Renal cortical epithelial cell (primary cell): Measurements from ENCODE around the gene NEK7. TPM values are rescaled to one million over a fixed set of nuclear protein-coding genes. Genes with fewer than 3 reads are reported as not detected.
A peak's percentile ranks its signal among the peaks of the same experiment; 100 is the strongest.
"Not testable (repeated sequence)": the region's sequence is repeated elsewhere in the genome, so short reads cannot be mapped to it uniquely, and the experiment has no call there.

ENCODE experiments used
- DNase-seq: peaks from one replicate; pipeline ENCODE4 v3.0.0-alpha.2; 2011; ENCODE audit warnings: low read depth
- total RNA-seq: library from RNA; depleted of rRNA; stranded (reverse); fragments of >200 nt; gene quantifications from 2 replicates; pipeline ENCODE4 v1.2.3, GENCODE V29; 2014

The NEK7 gene
- total RNA-seq, 1 donor from 2014 or later = 59.1 TPM

GRCh38 chr1:198290089-198290683 lies 133.4 kb downstream of the NEK7 start:
- DNase-seq = no peak

DNA sequence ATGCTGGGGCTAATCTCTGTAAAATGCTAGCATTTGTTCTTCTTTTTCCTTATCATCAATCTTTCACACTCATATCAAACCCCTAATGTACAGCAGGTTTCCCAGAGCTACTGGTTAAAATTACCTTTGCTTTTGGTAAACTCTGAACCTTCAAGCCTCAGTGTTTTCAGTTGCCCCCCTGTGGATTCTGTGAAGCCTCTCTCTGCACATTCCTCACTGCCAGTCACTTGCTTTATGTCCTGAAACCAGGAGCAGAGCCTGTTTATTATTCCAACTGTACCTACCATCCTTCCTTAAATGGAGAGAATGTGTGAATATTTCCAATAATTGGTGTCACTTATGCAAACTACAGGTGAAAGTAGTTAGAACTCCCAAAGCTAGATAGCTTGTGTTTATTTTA lies 134.2 kb downstream of the NEK7 start:
- peak; percentile 23 for DNase-seq

- no peak for DNase-seq
Observed at GRCh38 chr1:198291924-198292323, 135.1 kb downstream of the NEK7 start.

GRCh38 chr1:198295225-198295624 lies 138.4 kb downstream of the NEK7 start:
- DNase-seq = no peak

GRCh38 chr1:198295971-198296370 lies 139.2 kb downstream of the NEK7 start:
- no peak for DNase-seq

GRCh38 chr1:198297281-198297680 lies 140.5 kb downstream of the NEK7 start:
- no peak for DNase-seq

DNA sequence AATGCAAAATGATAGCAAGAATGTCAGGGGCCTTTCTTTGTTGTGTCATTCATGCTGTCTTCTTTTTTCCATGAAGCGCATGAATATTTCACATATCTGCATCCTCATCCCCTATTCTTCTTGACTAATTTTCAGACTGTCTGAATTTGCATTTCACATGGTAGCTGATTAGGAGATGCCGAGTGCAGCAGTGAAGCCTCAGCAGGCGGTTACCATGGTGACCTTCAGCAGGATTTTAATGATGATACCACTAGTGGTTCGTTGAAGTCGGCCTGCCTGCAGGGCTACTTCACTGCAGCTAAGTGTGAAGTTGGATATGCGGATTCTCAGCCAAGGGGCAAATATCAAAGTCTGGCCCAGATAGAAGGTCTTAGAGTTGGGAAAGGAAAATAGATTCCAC lies 141.8 kb downstream of the NEK7 start:
- DNase-seq = no peak

DNA sequence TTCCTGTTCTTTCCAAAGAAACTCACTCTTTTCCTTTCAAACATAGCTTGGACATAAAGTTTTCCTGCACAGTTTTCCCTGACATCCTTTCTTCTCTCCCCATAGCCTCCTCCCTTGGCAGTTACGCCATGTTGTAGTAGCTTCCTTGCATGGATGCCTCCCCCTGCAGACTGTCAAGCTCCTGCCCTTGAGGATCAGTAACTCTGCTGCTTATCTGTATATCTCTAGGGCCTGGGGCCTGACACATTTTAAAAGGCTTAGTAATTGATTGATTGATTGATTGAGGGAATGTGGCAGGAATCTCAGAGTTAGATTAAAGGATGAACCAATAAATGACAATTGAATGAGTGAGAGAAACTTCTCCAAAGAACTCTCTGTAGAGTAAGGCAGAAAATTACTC lies 143.7 kb downstream of the NEK7 start:
- DNase-seq = no peak

DNA sequence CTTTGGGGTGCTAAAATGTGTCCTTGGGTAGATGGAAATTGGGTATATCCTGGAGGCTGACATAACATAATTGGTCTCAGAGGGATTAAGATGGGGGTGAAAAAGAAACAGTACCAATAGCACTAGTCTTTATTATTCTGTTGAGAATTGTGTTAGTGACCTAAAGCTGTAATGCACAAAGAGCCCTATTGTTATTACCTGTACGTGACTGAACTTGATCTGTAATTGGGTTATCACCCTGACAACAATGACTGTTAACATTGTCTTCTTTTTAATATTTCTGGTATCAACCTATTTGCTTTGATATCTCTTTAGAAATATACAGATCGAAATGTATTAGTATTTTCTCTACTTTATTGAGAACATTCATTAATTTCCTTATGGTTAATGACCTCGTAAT lies 147.6 kb downstream of the NEK7 start:
- no peak for DNase-seq

DNA sequence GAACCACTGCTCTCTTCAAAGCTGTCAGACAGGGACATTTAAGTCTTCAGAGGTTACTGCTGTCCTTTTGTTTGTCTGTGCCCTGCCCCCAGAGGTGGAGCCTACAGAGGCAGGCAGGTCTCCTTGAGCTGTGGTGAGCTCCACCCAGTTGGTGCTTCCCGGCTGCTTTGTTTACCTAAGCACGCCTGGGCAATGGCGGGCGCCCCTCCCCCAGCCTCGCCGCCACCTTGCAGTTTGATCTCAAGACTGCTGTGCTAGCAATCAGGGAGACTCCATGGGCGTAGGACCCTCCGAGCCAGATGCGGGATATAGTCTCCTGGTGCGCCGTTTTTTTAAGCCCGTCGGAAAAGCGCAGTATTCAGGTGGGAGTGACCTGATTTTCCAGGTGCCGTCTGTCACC lies 158.0 kb downstream of the NEK7 start:
- DNase-seq = not testable (repeated sequence)

- DNase-seq = not testable (repeated sequence)
Observed at GRCh38 chr1:198315331-198315730, 158.5 kb downstream of the NEK7 start.

GRCh38 chr1:198316546-198317100 lies 159.8 kb downstream of the NEK7 start:
- no peak for DNase-seq

GRCh38 chr1:198318085-198318484 lies 161.3 kb downstream of the NEK7 start:
- no peak for DNase-seq

- DNase-seq = no peak
Observed at GRCh38 chr1:198320759-198321158, 164.0 kb downstream of the NEK7 start.

DNA sequence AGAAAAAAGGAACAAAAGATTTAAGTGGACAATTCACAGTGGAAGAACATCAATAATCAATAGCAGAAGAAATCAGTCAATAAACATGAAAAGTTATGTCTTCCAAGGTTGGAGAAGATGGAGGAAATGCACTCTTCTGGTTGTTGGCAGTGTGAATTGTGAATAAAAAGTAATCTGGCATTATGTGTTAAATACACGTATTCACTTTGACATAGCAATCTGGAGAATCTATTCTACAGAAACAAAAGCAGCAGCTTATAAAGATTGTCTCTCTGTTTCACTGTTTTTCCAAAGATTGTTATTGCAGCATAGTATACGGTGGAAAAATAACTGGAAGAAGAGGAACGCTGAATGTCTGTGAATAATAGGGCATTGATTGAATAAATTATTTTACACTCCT lies 169.4 kb downstream of the NEK7 start:
- no peak for DNase-seq

DNA sequence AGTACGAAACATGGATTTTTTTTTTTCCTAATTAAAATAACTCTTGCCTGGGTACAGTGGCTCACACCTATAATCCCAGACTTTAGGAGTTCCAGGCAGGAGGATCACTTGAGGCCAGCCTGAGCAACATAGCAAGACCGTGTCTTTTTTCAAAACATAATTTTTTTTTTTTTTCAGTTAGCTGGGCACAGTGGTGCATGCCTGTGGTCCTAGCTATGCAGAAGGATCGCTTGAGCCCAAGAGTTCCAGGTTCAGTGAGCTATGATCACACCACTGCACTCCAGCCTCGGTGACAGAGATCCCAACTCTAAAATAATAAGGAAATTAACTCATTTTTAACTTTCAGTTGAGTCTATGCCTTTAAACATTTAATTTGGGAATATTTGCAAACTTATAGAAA lies 170.1 kb downstream of the NEK7 start:
- no peak for DNase-seq

GRCh38 chr1:198328458-198329032 lies 171.7 kb downstream of the NEK7 start:
- DNase-seq = no peak

DNA sequence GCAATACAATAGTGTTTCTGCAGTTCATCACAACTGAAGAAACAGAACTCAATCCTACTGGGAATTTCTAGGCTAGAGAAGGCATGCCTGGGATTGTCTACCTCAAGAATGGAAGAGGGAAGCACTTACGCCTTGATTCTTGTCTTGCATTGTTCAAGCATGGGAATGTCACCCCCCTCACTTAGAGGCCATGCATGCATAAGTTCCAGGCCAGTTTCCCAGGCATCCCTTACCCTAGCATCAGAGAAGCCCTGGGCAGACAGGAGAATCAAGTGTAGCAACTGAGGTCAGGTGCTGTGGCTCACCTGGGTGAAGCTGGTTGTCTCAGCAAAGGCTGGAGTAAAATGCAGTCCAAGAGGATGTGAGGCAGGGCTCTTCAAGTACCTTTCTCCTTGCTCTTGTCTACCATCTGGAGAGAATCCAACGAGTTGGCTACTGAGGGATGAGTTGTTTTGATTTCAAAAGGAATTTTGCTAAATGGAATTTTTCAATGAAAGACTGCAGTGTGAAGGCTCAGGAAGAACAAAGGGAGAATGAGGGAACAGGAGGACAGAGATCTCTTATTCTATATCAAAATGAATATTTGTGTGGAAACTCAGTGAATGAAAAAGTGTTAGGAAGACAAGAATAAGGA lies 174.3 kb downstream of the NEK7 start:
- no peak for DNase-seq

DNA sequence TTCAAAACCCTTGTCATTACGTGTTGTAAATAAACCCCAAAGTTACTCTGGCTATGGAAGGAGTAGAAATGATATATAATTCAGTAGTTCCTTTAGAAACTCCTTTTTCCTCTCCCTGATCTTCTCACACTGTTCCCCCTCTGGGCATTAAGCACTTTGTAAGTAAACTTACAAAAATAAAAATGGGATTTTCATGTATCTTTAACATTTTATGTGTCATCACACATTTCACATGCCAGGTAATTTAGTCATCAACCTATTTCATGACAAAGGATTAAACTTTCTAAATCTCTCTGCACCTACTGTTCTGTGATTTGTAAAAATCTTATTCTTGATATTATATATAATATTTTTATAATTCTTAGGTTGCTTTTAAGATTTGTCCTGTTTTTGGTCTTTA lies 176.9 kb downstream of the NEK7 start:
- peak; percentile 61 for DNase-seq

- no peak for DNase-seq
Observed at GRCh38 chr1:198335663-198336062, 178.9 kb downstream of the NEK7 start.

DNA sequence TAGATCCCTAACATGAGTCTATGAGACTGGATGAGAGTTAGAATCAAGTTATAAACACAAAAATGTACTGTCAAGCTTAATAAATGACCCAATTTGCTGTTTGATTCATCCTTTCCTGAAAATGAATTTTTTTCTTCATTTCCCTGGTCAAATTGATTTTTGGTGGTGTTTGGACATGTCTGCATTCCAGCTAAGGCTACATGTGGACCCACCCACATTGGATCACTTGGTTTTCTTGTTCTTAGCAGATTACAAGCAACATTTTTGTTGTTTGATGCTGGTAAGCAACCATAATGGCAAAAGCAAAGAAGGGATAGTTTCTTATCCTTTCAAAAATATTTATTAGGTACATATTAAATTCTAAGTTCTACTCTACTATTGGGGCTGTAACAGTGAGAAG lies 181.1 kb downstream of the NEK7 start:
- no peak for DNase-seq

GRCh38 chr1:198340139-198340538 lies 183.3 kb downstream of the NEK7 start:
- no peak for DNase-seq

DNA sequence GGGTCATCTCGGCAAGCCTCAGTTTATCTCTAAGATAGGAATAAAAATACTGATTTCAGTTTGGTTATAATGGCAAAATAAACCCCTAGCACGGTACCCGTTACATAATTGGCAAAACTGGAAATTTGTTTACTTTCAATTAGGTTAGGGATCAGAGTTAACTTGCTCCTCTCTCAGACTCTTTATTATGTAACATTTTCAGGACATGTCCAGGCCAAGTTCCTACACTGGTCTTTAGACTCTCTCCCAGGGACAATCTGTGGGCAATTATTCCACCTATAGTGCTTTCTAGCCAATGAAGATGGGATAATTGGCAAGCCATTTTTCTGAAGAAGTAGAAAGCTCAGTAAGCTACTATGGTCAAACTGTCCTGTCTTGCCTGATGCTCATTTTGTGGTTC lies 189.4 kb downstream of the NEK7 start:
- DNase-seq = no peak
